IPS DF 4.7 (cell line): ENCODE data around the gene TUT1.
"Not testable (repeated sequence)": the region's sequence is repeated elsewhere in the genome, so short reads cannot be mapped to it uniquely, and the experiment has no call there.

Experiments
- DNase-seq: peaks from one replicate; pipeline ENCODE4 v3.0.0-alpha.2; 2013; ENCODE audit warnings: low spot score; ENCODE audit errors: extremely low read depth

The TUT1 gene

DNA sequence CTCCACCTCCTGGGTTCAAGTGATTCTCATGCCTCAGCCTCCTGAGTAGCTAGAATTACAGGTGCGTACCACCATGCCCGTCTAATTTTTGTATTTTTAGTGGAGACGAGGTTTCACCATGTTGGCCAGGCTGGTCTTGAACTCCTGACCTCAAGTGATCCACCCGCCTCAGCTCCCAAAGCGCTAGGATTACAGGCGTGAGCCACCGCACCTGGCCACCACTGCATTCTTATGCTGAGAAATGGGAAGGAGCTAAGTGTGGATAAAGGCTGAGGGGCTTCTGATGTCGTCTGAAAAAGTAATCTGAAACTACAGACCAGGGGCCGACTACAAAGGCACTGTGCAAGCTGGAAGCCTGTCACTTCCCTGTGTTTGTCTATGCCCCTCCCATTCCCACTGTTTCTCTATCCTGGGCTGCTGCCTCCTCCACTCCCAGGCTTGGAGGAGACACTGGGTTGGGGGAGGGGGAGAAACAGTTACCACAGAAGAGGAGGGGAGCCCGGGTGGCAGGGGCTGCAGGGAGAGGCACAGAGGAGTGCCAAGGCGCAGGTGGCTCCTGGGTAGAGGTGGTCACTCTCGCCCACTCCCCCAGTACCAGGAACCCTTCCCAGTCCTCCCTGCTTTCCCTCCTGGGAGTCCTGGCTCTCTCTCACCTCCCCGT lies 13.3 kb upstream of the TUT1 start:
- DNase-seq, result no peak

- no peak for DNase-seq
Observed at GRCh38 chr11:62603776-62604299, 12.5 kb upstream of the TUT1 start.

GRCh38 chr11:62603072-62603408 lies 11.7 kb upstream of the TUT1 start:
- no peak for DNase-seq

DNA sequence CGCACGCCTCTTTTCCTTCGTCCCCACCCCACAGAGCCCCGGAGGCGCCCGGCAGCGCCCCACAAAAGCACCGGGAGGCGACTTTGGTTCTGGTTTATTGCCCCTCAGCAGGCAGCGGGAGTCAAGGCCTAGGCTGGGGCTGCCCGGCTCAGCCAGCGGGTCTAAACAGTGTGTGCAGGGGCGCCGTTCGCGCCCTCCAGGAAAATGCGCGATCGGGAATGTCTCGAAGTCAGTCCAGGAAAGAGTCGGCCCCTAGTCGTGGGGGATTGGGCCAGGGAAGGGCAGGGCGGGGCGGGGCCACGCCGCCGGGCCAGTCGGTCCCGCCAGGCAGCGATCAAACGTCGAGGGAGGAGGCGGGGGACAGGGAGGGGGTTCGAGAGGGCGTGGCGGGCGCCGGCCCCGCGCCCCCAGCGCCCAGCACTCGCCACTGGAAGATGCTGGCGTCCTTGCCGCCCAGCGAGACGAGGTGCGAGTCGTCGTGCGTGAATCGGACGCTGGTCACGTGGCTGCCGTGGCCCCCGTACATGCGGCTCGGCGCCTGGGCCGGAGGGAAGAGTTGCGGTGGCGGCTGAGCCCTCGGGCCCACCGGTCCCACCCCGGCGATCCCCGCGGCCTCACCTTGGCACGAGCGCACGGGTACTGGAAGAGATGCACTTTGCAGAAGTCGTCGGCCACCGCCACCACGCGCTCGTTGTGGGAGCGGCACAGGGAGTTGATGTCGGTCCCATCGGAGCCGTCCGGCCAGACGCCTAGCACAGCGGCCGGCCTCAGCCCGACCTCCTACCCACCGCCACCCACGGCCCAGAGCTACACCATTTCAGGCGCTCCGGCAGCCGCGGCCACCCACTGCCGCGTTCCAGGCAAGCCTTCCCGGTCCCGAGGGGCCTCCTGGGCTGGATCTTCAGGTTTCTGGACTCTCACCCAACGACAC lies 11.1 kb upstream of the TUT1 start:
- DNase-seq, result no peak

- peak; percentile 89 for DNase-seq
Observed at GRCh38 chr11:62601372-62602140, 10.2 kb upstream of the TUT1 start, which contains the start of gene MTA2. Gene MTA2, minus strand, starts transcription at chr11:62601865. Its CDS starts 415 bp downstream, at chr11:62601450.

DNA sequence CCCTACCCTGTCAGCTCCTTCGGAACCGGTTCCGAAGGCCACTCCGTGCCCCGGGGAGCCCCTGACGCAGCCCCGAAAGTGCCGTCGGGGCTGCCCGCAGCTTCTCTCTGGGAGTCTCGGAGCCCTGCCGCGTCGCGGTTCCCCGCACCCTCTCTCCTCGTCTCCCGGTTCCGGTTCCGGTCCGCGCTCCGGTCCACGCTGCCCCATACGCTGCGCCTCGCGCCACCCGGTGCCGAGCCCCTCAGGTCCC lies 9.7 kb upstream of the TUT1 start:
- no peak for DNase-seq

- DNase-seq, result no peak
Observed at GRCh38 chr11:62600367-62601121, 9.2 kb upstream of the TUT1 start.

- DNase-seq, result no peak
Observed at GRCh38 chr11:62599901-62600300, 8.6 kb upstream of the TUT1 start.

- no peak for DNase-seq
Observed at GRCh38 chr11:62599069-62599696, 7.9 kb upstream of the TUT1 start.

GRCh38 chr11:62595124-62595523 lies 3.8 kb upstream of the TUT1 start:
- DNase-seq, result no peak

- no peak for DNase-seq
Observed at GRCh38 chr11:62593434-62594044, 2.2 kb upstream of the TUT1 start.

DNA sequence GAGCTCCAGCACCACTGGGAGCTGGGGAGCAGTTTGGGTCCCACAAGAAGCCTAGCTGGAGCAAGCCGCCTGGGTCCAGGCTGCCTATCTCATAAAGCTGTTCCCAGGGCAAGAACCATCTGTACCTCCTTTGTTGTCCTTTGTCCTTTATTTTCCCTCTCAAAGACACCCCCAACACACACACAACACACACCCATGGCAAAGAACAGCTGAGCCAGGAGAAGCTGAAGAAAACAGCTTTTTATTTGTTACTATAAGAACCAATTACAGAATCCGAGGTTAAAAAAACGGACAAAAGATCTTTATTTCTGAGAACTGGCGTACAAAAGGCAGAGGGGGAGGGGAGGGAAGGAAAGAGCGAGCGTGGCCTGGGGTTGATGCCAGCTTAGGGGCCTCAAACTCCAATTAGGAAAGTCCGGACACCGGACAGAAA lies 1.7 kb upstream of the TUT1 start:
- DNase-seq, result no peak

- no peak for DNase-seq
Observed at GRCh38 chr11:62592146-62592815, 958 bp upstream of the TUT1 start.

- DNase-seq, result no peak
Observed at GRCh38 chr11:62588966-62589637, 2.2 kb downstream of the TUT1 start.

GRCh38 chr11:62585356-62585755 lies 6.0 kb downstream of the TUT1 start:
- not testable (repeated sequence) for DNase-seq

GRCh38 chr11:62581735-62582134 lies 9.6 kb downstream of the TUT1 start:
- DNase-seq, result not testable (repeated sequence)

- no peak for DNase-seq
Observed at GRCh38 chr11:62580959-62581715, 10.2 kb downstream of the TUT1 start.

DNA sequence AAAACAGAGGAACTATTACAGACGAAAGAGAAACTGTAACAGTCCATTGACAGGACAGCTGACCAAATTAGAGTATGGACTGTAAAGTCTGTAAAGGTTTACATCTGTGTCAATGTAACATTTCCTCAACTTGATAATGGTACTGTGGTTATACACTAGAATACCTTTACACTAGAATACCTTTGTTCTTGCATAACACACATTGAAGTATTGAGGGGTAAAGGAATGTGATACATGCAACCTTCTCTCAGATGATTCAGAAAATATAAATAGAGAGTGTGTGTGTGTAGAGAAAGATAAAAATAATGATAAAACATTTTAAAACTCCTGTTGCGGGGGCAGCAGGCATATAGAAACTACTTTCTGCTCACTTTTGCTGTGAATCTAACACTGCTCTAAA lies 12.1 kb downstream of the TUT1 start:
- no peak for DNase-seq
